ENCODE results near the gene NCK2.

NCK2 gene

DNA sequence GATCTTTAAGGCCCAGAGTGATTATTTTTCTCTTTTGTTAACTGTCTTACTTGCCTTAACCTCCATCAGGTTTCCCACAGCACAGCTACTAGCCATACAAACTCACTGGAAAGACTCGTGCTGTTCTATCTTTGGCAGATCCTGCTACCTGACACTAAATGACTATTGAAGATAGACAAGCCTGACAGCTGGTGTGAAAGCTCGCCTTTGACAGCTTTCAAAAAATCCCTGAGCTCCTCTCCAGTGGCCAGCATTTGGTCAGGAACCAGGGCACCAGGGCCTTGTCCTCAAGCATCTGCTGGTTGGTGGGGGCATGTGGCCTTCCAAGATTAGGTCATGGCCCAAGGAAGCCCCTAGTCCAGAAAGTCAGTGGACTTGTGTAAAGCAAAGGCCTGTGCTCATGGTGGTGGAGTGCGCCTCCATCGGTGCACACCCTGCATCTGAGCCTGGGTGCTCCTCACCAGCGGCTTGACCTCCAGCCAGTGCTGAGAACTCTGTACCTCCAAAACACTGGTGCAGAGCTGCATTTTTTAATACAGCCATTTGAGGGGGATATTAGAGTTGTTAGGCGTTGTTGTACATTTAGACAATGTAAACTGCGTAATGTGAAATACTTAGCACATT is 158.5 kb downstream of the NCK2 start:
- no peak overlapping the region for H3K4me3 ChIP-seq (ENCODE audit: low read depth, low read length)
- TF ChIP-seq, protein P1, sequence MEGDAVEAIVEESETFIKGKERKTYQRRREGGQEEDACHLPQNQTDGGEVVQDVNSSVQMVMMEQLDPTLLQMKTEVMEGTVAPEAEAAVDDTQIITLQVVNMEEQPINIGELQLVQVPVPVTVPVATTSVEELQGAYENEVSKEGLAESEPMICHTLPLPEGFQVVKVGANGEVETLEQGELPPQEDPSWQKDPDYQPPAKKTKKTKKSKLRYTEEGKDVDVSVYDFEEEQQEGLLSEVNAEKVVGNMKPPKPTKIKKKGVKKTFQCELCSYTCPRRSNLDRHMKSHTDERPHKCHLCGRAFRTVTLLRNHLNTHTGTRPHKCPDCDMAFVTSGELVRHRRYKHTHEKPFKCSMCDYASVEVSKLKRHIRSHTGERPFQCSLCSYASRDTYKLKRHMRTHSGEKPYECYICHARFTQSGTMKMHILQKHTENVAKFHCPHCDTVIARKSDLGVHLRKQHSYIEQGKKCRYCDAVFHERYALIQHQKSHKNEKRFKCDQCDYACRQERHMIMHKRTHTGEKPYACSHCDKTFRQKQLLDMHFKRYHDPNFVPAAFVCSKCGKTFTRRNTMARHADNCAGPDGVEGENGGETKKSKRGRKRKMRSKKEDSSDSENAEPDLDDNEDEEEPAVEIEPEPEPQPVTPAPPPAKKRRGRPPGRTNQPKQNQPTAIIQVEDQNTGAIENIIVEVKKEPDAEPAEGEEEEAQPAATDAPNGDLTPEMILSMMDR (IDR thresholded peaks at IDR 0.05; ENCODE audit: insufficient read depth, low read length, missing control alignments): no peak
- no peak for DNase-seq (ENCODE audit: low read depth, low spot score)
- CTCF ChIA-PET: no interaction called here
- POLR2A ChIA-PET: no interaction called here

DNA sequence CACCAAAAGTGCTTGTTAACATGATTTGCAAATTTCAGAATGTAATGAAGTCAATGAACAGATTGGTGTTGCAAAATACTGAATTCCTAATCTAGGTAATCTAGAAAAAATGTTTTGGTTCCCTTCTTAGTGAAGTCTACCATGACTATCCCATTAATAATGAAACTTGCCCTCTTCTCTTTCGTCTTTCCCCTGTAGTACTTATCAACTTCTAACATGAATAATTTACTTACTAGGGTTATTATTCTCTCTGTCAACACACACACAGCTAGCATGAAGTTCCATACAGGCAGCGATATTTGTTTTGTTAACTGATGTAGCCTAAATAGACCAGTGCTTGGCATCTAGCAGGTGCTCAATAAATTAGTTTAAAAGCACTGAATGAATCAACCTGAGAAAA is 160.2 kb downstream of the NCK2 start:
- H3K4me3 ChIP-seq (ENCODE audit: low read depth, low read length): no peak overlapping the region
- TF ChIP-seq, protein P1 (IDR thresholded peaks at IDR 0.05; ENCODE audit: insufficient read depth, low read length, missing control alignments): no peak
- ChIA-PET POLR2A (no interaction called here), CTCF (no interaction called here)
- DNase-seq (ENCODE audit: low read depth, low spot score): no peak

DNA sequence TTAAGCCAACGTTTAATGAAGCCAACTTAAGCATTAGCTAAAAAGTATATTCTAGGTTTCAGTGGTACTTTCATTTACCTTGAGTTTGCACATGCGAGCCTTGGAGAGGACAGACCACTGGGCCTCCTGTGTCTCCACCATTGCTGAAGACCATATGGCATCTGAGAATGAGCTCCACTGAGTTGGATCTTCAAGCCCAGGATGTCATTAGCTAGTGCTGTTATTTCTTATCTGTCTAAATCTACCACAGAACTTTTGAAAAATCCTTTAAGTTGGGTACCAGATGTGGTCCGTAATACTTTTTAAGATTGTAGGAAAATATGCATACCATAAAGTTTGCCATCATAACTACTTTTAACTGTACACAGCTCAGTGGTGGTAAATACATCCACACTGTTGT is 161.8 kb downstream of the NCK2 start:
- ChIA-PET POLR2A (no interaction called here), CTCF (no interaction called here)
- no peak overlapping the region for H3K4me3 ChIP-seq (ENCODE audit: low read depth, low read length)
- TF ChIP-seq, protein P1 (IDR thresholded peaks at IDR 0.05; ENCODE audit: insufficient read depth, low read length, missing control alignments): no peak
- DNase-seq (ENCODE audit: low read depth, low spot score): no peak

DNA sequence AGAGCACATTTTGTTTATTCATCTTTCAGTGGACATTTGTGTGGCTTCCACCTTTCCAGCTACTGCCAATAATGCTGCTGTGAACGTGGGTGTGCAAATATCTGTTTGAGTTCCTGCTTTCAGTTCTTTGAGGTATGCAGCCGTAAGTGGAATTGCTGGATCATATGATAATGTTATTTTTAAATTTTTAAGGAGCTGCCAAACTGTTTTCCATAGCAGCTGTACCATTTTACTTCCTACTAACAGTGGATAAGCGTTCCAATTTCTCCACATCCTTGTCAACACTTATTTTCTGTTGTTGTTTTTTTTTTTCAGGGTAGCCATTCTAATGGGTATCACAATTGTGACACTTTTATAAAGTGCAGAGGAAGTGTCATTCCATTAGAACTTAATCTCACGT is 162.5 kb downstream of the NCK2 start:
- H3K4me3 ChIP-seq (ENCODE audit: low read depth, low read length): no peak overlapping the region
- no peak for DNase-seq (ENCODE audit: low read depth, low spot score)
- POLR2A ChIA-PET: no interaction called here
- CTCF ChIA-PET: interaction anchor here (0.6 to 1.2 kb wide), 2 partner anchors 16 to 563 kb away, joined by 3 read pairs; no protein-coding TSS in a partner anchor
- TF ChIP-seq, protein P1 (IDR thresholded peaks at IDR 0.05; ENCODE audit: insufficient read depth, low read length, missing control alignments): no peak

DNA sequence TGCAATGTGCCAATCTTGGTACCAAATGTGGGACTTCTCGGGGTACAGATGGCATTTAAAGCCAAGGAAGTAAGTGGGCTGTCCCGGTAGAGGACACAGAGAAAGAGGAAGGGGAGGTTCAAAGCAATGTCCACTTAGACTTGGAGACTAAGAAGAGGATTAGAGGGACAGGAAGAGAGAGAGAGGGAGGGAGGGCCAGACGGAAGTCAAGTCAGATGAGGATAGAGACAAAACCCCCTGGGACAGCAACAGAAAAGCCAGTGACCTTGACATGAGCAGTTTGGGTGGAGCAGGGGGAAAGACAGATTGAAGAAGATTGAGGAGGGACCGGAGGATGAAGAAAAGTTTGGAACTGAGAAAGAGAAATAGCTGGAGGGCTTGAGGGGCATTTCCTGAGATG is 164.5 kb downstream of the NCK2 start:
- H3K4me3 ChIP-seq (ENCODE audit: low read depth, low read length): no peak overlapping the region
- CTCF ChIA-PET: no interaction called here
- POLR2A ChIA-PET: no interaction called here
- TF ChIP-seq, protein P1 (IDR thresholded peaks at IDR 0.05; ENCODE audit: insufficient read depth, low read length, missing control alignments): no peak
- DNase-seq (ENCODE audit: low read depth, low spot score): no peak

DNA sequence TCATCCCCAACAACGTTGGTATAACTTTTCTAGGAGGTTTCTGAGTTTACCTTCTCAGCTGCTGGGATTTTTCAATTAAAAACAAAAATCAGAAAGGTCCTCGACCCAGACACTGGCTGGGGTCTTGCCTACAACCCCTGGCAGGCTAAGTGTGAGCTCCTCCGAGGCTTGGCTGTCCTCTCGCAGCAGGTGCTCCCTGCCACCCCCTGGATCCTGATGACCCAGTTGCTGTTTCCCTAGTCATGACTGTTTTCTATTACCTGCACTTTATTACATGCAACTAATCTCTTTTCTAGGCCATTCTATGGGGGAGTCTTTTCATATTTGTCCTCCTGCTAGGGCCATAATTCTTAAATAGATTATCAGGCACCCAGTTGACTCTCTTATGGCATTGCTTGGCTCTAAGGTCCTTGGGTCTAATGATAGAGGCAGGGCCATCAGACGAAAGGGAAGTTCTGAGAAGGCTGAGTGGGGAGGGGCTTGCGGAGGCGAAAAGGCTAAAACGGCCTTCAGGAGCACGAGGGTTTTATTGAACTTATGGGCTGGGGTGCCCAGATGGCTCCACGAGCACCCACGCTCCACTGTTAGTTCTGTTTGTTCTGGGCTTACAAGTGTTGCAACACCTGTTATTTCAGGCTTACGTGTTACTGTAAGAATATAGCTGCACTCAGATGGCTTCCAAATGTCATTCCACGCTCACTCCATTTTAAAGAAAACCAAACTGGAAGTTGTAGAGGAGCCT is 166.0 kb downstream of the NCK2 start:
- CTCF ChIA-PET: no interaction called here
- no peak for DNase-seq (ENCODE audit: low read depth, low spot score)
- no peak overlapping the region for H3K4me3 ChIP-seq (ENCODE audit: low read depth, low read length)
- TF ChIP-seq, protein P1 (IDR thresholded peaks at IDR 0.05; ENCODE audit: insufficient read depth, low read length, missing control alignments): no peak
- POLR2A ChIA-PET: no interaction called here

All from AG04449 (cell line).